Measurements from ENCODE around the gene ILF3. TPM values are rescaled to one million over a fixed set of nuclear protein-coding genes. Genes with fewer than 3 reads are reported as not detected.

The ILF3 gene
- total and polyA plus RNA-seq, 2 of the 13 experiments (the other 11 are each of a cell fraction or from before 2014, with no cell fraction given), result 120 to 173 TPM

DNA sequence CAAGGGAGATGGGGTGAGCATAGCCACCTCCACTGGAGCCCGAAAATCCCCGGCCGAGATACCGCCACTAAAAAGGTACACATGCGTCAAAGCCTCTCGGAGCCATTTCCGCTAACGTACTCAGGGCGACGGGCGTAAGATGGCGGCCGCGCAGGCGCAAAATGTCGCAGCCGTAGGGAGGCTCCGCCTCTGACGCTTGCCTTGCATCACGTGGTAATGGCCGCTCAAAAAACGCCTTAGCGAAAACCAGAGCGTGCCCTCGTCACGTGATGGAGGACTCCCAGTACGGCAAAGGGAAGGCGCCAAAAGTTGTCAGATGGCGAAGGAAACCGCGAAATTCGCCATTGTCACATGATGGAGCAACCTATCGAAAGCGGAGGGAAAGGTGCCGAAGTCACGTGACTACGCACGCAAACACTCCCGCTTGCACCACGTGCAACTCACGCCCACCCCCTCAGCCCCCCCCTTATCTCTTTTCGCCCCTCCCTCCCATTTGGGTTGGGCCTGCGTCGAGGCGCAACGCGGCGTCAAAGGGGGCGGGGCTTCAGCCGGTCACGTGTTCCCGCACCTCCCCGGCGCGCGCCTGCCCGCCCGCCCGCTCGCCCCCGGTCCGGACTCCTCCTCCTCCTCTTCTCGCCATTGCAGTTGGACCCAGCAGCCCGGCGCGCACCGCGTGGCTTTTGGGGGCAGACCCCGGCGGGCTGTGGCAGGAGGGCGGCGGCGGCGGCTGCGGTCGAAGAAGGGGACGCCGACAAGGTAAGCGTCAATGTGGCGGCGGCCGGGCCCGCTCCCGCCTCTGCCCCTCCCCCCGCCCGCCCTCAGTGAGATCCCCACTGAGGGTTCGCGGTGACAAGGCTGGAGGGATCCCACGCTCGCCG is at the start of gene ILF3 (continued):
- no peak for TF ChIP-seq TBL1XR1 (IDR thresholded peaks at IDR 0.05; ENCODE audit: borderline replicate concordance, low read length, partially characterized antibody)
- no peak; the same call in 1 of the 2 replicates for TF ChIP-seq SRY (CRISPR knock-in tag; IDR thresholded peaks at IDR 0.05)
- TF ChIP-seq, protein P1, sequence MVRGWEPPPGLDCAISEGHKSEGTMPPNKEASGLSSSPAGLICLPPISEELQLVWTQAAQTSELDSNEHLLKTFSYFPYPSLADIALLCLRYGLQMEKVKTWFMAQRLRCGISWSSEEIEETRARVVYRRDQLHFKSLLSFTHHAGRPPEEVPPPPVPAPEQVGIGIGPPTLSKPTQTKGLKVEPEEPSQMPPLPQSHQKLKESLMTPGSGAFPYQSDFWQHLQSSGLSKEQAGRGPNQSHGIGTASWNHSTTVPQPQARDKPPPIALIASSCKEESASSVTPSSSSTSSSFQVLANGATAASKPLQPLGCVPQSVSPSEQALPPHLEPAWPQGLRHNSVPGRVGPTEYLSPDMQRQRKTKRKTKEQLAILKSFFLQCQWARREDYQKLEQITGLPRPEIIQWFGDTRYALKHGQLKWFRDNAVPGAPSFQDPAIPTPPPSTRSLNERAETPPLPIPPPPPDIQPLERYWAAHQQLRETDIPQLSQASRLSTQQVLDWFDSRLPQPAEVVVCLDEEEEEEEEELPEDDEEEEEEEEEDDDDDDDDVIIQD (CRISPR knock-in tag; IDR thresholded peaks at IDR 0.05; ENCODE audit: low read depth), result peak; percentile 44; the same call in 1 of the 2 replicates
- no peak; the same call in 1 of the 2 replicates for TF ChIP-seq KDM5B (CRISPR knock-in tag; IDR thresholded peaks at IDR 0.05; ENCODE audit: borderline replicate concordance)
- no peak; the same call in 1 of the 2 replicates for TF ChIP-seq SNAPC4 (CRISPR knock-in tag; IDR thresholded peaks at IDR 0.05)
- no peak; the same call in 1 of the 2 replicates for TF ChIP-seq ZBTB4 (CRISPR knock-in tag; IDR thresholded peaks at IDR 0.05; ENCODE audit: borderline replicate concordance)
- TF ChIP-seq HNF4A (CRISPR knock-in tag; IDR thresholded peaks at IDR 0.05), result no peak
- no peak; the same call in 1 of the 2 replicates for TF ChIP-seq NR1H2 (CRISPR knock-in tag; IDR thresholded peaks at IDR 0.05; ENCODE audit: borderline replicate concordance, low read depth)
- peak; percentile 90; the same call in 1 of the 2 replicates for TF ChIP-seq RFXAP (CRISPR knock-in tag; IDR thresholded peaks at IDR 0.05; ENCODE audit: borderline replicate concordance)
- TF ChIP-seq, protein P2, sequence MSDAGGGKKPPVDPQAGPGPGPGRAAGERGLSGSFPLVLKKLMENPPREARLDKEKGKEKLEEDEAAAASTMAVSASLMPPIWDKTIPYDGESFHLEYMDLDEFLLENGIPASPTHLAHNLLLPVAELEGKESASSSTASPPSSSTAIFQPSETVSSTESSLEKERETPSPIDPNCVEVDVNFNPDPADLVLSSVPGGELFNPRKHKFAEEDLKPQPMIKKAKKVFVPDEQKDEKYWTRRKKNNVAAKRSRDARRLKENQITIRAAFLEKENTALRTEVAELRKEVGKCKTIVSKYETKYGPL (CRISPR knock-in tag; IDR thresholded peaks at IDR 0.05), result no peak
- peak; percentile 28; the same call in 1 of the 2 replicates for TF ChIP-seq PCBP1 (IDR thresholded peaks at IDR 0.05; ENCODE audit: borderline replicate concordance, low read depth, low read length)
- no peak for TF ChIP-seq ZFP62 (CRISPR knock-in tag; IDR thresholded peaks at IDR 0.05)
- TF ChIP-seq NCOR1 (IDR thresholded peaks at IDR 0.05; ENCODE audit: borderline replicate concordance, low read length), result no peak
- no peak for TF ChIP-seq NBN (conservative IDR thresholded peaks at IDR 0.05)
- TF ChIP-seq CCAR2 (optimal IDR thresholded peaks at IDR 0.05; ENCODE audit: low read depth, low read length), result no peak
- TF ChIP-seq ZNF543 (CRISPR knock-in tag; IDR thresholded peaks at IDR 0.05), result 0 out of 2 replicates have a peak, but pooled peaks have one; percentile 73

All from HepG2 (cell line).